Esophagus squamous epithelium (tissue), 5 donors: ENCODE results near the gene MYO16. TPM values are rescaled to one million over a fixed set of nuclear protein-coding genes. Genes with fewer than 3 reads are reported as not detected.

ENCODE experiments used
- DNase-seq: peaks from one replicate; lab custom pipeline; 2025; lab: John Stamatoyannopoulos, UW
- H3K27ac ChIP-seq, 4 donors: fragments of 200-600 bp; sonication (generic); one replicate each; pipeline ENCODE4 v1.5.1; 2016 to 2019; ENCODE audit warnings: mild to moderate bottlenecking in 1 of 4
- H3K27me3 ChIP-seq, 4 donors: fragments of 200-600 bp; sonication (generic); 1 replicate in 3 of 4; 2 replicates in 1 of 4; pipeline versions ENCODE4 v1.5.1 to v1.6.0; 2017 to 2021; ENCODE audit warnings: antibody characterized with exemption in 1 of 4
- H3K36me3 ChIP-seq, 3 donors: fragments of 200-600 bp; sonication (generic); one replicate each; pipeline ENCODE4 v1.5.1; 2016 to 2019
- H3K4me1 ChIP-seq, 3 donors: fragments of 200-600 bp; sonication (generic); one replicate each; pipeline ENCODE4 v1.5.1; 2017 to 2019
- H3K4me3 ChIP-seq, 4 donors: fragments of 200-600 bp; sonication (generic); 1 replicate in 3 of 4; 2 replicates in 1 of 4; pipeline ENCODE4 v1.5.1; 2016 to 2019; ENCODE audit warnings: mild to moderate bottlenecking in 2 of 4, moderate library complexity in 1 of 4
- H3K9me3 ChIP-seq, 3 donors: fragments of 200-600 bp; sonication (generic); one replicate each; pipeline ENCODE4 v1.5.1; 2016 to 2019
- CTCF ChIP-seq, 6 experiments: fragments of 450-650 bp in 4 of 6; fragments of 200-600 bp in 2 of 6; sonication (generic) in 2 of 6; IDR thresholded peaks; one replicate each; pipeline ENCODE4 v1.5.1; 2016 to 2019; ENCODE audit warnings: antibody characterized with exemption in 6 of 6, mild to moderate bottlenecking in 4 of 6, moderate library complexity in 4 of 6
- POLR2A ChIP-seq, 4 donors: fragments of 450-650 bp; IDR thresholded peaks; one replicate each; pipeline ENCODE4 v1.6.1; 2017; ENCODE audit warnings: antibody characterized with exemption in 4 of 4, mild to moderate bottlenecking in 4 of 4, moderate library complexity in 3 of 4
- WGBS, 2 donors: methylation state at CpG; one replicate each; pipeline ENCODE4 v1.1.5; 2018; 5-methylcytosine and 5-hydroxymethylcytosine counted together
- intact Hi-C: fragments of 100-400 bp; cut with DNase I; formaldehyde crosslinking; loops from one replicate; pipeline ENCODE4 v1.15.0; 2022
- total RNA-seq, 4 donors: library from RNA; depleted of rRNA; stranded (reverse); fragments of >200 nt; gene quantifications; one replicate each; pipeline ENCODE4 v1.1.0, GENCODE V29; 2016
- donor health status: DM: yes; HTN: yes; CAD: no.

MYO16 gene
- total RNA-seq, 4 donors from 2014 or later, result 0.09 to 2.1 TPM; not detected in 2

- no peak for DNase-seq
- TF ChIP-seq POLR2A (IDR thresholded peaks at IDR 0.05) (no peak), CTCF (IDR thresholded peaks at IDR 0.05) (no peak)
- Histone ChIP-seq H3K27me3 (no peaks in the 10 kb centered on the region), H3K36me3 (no peaks in the 10 kb centered on the region), H3K4me3 (no peak overlapping the region), H3K27ac (no peak overlapping the region), H3K9me3 (peaks cover 0 to 4% (median 0%) of the 10 kb centered on the region in 3 donors), H3K4me1 (no peaks in the 10 kb centered on the region)
- intact Hi-C loops, result no loop called here
- 70 to 76% methylated on average over 3 of the region's 3 CpGs for WGBS, 2 donors
These were observed 201.5 kb downstream of the MYO16 start for GRCh38 chr13:108830916-108831315.

- H3K4me1 ChIP-seq, result no peaks in the 10 kb centered on the region
- H3K36me3 ChIP-seq, result no peaks in the 10 kb centered on the region
- no peak overlapping the region for H3K27ac ChIP-seq
- no peak overlapping the region for H3K4me3 ChIP-seq
- TF ChIP-seq POLR2A (IDR thresholded peaks at IDR 0.05) (no peak), CTCF (IDR thresholded peaks at IDR 0.05) (no peak)
- no peaks in the 10 kb centered on the region for H3K27me3 ChIP-seq
- H3K9me3 ChIP-seq, result peaks cover 0 to 3% (median 0%) of the 10 kb centered on the region in 3 donors
- no peak for DNase-seq
- intact Hi-C loops, result no loop called here
- WGBS, 2 donors, result 54 to 75% methylated on average over 1 of the region's 1 CpG
These were observed 204.1 kb downstream of the MYO16 start for GRCh38 chr13:108833531-108833930.

GRCh38 chr13:108834193-108834592 is 204.8 kb downstream of the MYO16 start:
- H3K4me1 ChIP-seq, result no peaks in the 10 kb centered on the region
- TF ChIP-seq POLR2A (IDR thresholded peaks at IDR 0.05) (no peak), CTCF (IDR thresholded peaks at IDR 0.05) (no peak)
- no peaks in the 10 kb centered on the region for H3K27me3 ChIP-seq
- DNase-seq, result no peak
- intact Hi-C loops, result no loop called here
- H3K4me3 ChIP-seq, result no peak overlapping the region
- no peak overlapping the region for H3K27ac ChIP-seq
- WGBS, 2 donors, result 79 to 86% methylated on average over 1 of the region's 1 CpG
- no peaks in the 10 kb centered on the region for H3K36me3 ChIP-seq
- H3K9me3 ChIP-seq, result no peaks in the 10 kb centered on the region

GRCh38 chr13:108835083-108835482 is 205.7 kb downstream of the MYO16 start:
- intact Hi-C loops, result no loop called here
- H3K36me3 ChIP-seq, result no peaks in the 10 kb centered on the region
- TF ChIP-seq CTCF (IDR thresholded peaks at IDR 0.05) (no peak), POLR2A (IDR thresholded peaks at IDR 0.05) (no peak)
- DNase-seq, result no peak
- H3K4me3 ChIP-seq, result no peak overlapping the region
- 43 to 47% methylated on average over 3 of the region's 3 CpGs for WGBS, 2 donors
- no peaks in the 10 kb centered on the region for H3K27me3 ChIP-seq
- no peaks in the 10 kb centered on the region for H3K9me3 ChIP-seq
- H3K4me1 ChIP-seq, result no peaks in the 10 kb centered on the region
- no peak overlapping the region for H3K27ac ChIP-seq

GRCh38 chr13:108850691-108851090 is 221.3 kb downstream of the MYO16 start:
- Histone ChIP-seq H3K27ac (no peak overlapping the region), H3K27me3 (no peaks in the 10 kb centered on the region), H3K36me3 (no peaks in the 10 kb centered on the region), H3K4me1 (no peaks in the 10 kb centered on the region), H3K4me3 (no peak overlapping the region), H3K9me3 (no peaks in the 10 kb centered on the region)
- TF ChIP-seq CTCF (IDR thresholded peaks at IDR 0.05), result no peak
- TF ChIP-seq POLR2A (IDR thresholded peaks at IDR 0.05), result no peak
- no peak for DNase-seq
- whole genome bisulfite sequencing, 2 donors, result 24 to 26% methylated on average over 4 of the region's 4 CpGs
- intact Hi-C loops, result no loop called here
